AG10803 (cell line): ENCODE results near the gene ITGA2B.
"Not testable (repeated sequence)": the region's sequence is repeated elsewhere in the genome, so short reads cannot be mapped to it uniquely, and the experiment has no call there.

Experiments used
- DNase-seq: peaks from one replicate; pipeline ENCODE4 v3.0.0; 2010; ENCODE audit warnings: low read depth
- H3K4me3 ChIP-seq: 2 replicates; pipeline ENCODE4 v1.5.1; 2011; ENCODE audit warnings: mild to moderate bottlenecking, low read length, control low read depth
- TF ChIP-seq, protein P1 (sequence below): conservative IDR thresholded peaks from 2 replicates; pipeline ENCODE4 v1.5.1; 2011; ENCODE audit warnings: mild to moderate bottlenecking, low read length, control low read depth, inconsistent platforms

The ITGA2B gene

DNA sequence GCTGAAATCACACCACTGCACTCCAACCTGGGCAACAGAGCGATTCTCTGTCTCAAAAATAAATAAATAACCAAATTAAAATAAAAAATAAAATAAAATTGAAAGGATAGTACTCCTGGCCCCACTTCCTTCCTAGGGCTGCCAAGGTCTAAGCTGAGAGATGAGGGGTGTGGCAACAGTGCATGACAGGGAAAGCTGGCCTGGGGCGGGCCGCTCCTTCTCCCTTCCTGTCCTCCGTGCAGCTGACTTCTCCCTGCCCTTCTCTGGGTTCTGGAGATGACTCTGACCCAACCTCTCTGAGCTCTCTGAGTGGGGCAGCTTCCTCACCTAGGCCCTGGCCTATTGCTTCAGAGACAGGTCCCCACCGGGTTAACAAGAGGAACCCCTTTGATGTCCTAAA lies 56.1 kb downstream of the ITGA2B start:
- no peak for DNase-seq
- TF ChIP-seq, protein P1, sequence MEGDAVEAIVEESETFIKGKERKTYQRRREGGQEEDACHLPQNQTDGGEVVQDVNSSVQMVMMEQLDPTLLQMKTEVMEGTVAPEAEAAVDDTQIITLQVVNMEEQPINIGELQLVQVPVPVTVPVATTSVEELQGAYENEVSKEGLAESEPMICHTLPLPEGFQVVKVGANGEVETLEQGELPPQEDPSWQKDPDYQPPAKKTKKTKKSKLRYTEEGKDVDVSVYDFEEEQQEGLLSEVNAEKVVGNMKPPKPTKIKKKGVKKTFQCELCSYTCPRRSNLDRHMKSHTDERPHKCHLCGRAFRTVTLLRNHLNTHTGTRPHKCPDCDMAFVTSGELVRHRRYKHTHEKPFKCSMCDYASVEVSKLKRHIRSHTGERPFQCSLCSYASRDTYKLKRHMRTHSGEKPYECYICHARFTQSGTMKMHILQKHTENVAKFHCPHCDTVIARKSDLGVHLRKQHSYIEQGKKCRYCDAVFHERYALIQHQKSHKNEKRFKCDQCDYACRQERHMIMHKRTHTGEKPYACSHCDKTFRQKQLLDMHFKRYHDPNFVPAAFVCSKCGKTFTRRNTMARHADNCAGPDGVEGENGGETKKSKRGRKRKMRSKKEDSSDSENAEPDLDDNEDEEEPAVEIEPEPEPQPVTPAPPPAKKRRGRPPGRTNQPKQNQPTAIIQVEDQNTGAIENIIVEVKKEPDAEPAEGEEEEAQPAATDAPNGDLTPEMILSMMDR, result no peak
- H3K4me3 ChIP-seq, result no peak overlapping the region

DNA sequence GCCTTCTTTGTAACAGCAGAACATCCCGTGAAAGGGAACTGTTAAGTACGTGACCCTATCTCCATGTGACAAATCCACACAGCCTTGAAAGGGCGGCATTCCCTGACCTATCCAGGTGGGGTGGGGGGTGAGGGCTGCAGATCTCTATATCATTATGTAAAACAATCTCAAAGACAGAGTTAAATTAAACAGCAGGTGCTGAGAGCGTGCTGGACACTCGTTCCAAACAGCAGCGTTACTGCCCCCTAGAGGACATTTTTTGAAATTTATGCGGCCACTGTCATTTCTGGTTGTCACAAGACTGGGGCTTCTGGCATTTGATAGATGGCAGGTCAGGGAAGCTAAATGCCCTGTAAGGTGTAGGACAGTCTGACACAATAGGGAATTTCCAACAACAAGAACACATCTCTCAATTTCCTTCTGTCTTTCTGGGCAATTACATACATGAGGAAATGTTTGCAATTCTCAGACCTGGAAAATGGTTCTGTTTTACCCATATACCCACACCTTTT lies 58.1 kb downstream of the ITGA2B start:
- TF ChIP-seq, protein P1, result peak; percentile 80
- peak; percentile 65 for DNase-seq
- H3K4me3 ChIP-seq, result no peak overlapping the region

DNA sequence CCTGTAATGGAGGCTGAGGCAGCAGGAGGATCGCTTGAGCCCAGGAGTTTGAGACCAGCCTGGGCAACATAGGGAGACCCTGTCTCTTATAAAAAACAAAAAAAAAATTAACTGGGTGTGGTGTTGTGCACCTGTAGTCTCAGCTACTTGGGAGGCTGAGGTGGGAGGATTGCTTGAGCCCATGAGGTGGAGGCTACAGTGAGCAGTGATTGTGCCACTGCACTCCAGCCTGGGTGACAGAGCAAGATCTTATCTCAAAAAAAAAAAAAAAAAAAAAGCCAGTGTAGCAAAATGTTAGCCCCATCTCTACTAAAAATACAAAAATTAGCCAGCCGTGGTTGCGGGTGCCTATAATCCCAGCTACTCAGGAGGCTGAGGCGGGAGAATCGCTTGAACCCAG lies 59.2 kb downstream of the ITGA2B start:
- not testable (repeated sequence) for H3K4me3 ChIP-seq, DNase-seq

DNA sequence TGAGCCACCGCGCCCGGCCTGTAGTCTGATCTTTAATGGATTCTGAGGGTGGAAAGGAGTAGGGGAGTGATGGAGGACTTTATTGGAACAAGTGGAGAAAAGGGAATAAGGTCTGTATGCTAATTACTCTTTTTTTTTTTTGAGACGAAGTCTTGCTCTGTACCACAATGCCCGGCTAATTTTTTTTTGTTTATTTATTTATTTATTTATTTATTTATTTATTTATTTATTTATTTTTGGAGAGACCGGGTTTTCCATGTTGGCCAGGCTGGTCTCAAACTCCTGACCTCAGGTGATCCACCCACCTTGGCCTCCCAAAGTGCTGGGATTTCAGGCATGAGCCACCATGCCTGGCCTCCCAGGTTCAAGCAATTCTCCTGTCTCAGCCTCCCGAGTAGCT lies 59.9 kb downstream of the ITGA2B start:
- not testable (repeated sequence) for H3K4me3 ChIP-seq, DNase-seq

DNA sequence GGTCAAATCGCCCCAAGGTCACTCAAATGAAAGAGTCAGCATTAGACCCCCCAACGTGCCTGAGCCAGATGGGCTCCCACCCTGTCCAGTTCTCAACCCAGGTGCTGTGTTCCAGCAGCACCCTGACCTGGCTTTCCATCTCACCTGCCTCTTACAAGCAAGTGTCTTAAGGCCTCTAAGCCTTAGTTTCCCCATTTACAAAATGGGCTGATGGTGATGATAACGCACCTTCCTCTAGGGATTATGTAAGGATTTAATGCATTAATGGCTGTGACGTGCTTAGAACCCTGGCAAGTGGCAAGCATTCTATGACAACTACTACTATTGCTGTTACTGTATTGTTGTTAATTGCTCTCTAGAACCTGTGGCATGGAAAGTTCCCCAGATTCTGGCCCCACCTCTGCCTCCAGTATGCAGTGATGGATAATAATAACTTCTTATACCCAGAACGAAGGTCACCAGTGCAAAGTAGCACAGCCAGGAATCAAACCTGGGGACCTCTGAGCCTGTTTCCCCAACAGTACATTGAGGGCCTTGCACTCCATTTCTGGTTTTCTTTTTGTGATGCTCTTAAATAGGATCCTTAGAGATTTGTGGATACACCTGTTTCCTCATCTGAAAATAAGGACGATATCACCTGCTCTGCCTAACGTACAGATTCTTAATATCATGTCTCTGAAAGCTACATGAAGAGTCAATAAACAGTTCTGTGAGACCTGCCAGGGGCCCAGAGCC lies 61.6 kb downstream of the ITGA2B start:
- TF ChIP-seq, protein P1, result no peak
- no peak for DNase-seq
- H3K4me3 ChIP-seq, result no peak overlapping the region

DNA sequence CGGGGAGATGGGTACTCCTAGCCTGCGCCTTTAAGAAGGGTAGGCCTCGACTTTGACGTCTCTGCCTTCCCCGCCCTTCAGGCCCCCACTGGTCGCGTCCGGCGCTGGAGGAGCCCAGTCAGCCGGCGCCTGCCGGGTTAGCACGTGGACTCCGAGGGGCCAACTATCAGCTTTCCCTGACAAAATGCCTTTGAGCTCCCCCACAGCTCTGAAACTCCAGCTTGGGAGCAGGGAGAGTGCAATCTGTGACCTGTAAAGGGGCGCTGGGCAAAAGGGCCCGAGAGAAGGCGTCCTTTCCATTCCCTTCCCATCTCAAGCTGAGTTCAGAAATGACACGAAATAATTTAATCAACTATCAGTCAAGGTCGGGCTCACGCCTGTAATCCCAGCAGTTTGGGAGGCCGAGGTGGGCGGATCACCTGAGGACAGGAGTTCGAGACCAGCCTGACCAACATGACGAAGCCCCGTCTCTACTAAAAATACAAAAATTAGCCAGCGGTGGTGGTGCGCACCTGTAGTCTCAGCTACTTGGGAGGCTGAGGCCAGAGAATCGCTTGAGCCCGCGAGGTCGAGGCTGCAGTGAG lies 62.5 kb downstream of the ITGA2B start:
- peak overlapping the region; percentile 10; the same call in 1 of the 2 replicates for H3K4me3 ChIP-seq
- peak; percentile 98 for DNase-seq
- TF ChIP-seq, protein P1, result no peak

DNA sequence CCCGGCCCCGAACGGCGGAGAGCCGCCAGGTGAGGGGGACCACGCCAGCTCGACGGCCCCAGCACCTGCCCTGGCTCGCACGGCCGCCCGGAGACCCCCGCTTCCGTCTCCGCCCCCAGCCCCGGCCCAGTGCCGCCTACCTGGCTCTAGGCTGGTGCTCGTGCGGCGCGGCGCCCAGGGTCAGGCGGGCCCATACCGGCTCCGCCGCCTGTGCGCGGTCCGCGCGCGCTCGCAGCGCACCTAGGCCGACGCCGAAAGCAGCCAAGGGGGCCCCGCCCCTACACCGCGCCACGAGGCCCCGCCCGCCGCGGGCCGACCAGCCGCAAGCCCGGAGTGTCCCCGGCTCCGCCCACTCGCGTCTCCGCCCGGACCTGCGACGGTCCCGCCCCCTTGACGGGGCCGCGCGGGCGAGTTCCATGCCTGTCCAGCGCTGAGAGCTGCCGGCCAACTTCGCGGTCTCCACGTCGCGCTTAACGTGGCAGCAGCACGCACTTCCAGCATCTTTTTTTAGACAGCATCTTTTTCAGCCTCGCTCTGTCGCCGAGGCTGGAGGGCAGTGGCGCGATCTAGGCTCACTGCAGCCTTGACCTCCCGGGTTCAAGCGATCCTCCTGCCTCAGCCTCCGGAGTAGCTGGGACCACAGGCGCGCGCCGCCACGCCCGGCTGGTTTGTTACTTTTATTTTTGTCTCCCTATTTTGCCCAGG lies 64.7 kb downstream of the ITGA2B start, which contains the start of gene SLC25A39:
TSS of gene SLC25A39 (minus strand) at position 253 of the 705 bp plus-strand sequence. CDS start 1,261 bp downstream, outside the sequence.
- H3K4me3 ChIP-seq, result peak within 1 kb of the TSS; percentile 77
- DNase-seq, result peak; percentile 94
- TF ChIP-seq, protein P1, result no peak
